Ascending aorta (tissue), 2 donors: ENCODE measurements around the gene CDKN2B. TPM values are rescaled to one million over a fixed set of nuclear protein-coding genes. Genes with fewer than 3 reads are reported as not detected.

Experiments used
- DNase-seq, 2 donors: peaks; one replicate each; pipeline ENCODE4 v3.0.0-alpha.2; 2019; ENCODE audit warnings: low spot score in 2 of 2
- H3K27ac ChIP-seq, 2 donors: fragments of 200-600 bp; sonication (generic); one replicate each; pipeline ENCODE4 v1.5.1; 2016 to 2017; ENCODE audit warnings: mild to moderate bottlenecking in 1 of 2
- H3K27me3 ChIP-seq: fragments of 200-600 bp; sonication (generic); one replicate; pipeline ENCODE4 v1.5.1; 2017
- H3K36me3 ChIP-seq, 2 donors: fragments of 200-600 bp; sonication (generic); one replicate each; pipeline ENCODE4 v1.5.1; 2016
- H3K4me1 ChIP-seq, 2 donors: fragments of 200-600 bp; sonication (generic); one replicate each; pipeline ENCODE4 v1.5.1; 2016 to 2017; ENCODE audit warnings: mild to moderate bottlenecking in 1 of 2
- H3K4me3 ChIP-seq, 2 donors: fragments of 200-600 bp; sonication (generic); one replicate each; pipeline ENCODE4 v1.5.1; 2016 to 2017; ENCODE audit warnings: mild to moderate bottlenecking in 1 of 2
- H3K9me3 ChIP-seq, 2 donors: fragments of 200-600 bp; sonication (generic); one replicate each; pipeline ENCODE4 v1.5.1; 2016
- intact Hi-C: fragments of 100-400 bp; cut with DNase I; formaldehyde crosslinking; loops from one replicate; pipeline ENCODE4 v1.15.1; 2023
- total RNA-seq: library from RNA; depleted of rRNA; stranded (reverse); fragments of >200 nt; gene quantifications from one replicate; pipeline ENCODE4 v1.1.0, GENCODE V29; 2016
- TF ChIP-seq, protein P1 (sequence below), 3 experiments: fragments of 200-600 bp in 2 of 3; fragments of 450-650 bp in 1 of 3; sonication (generic) in 2 of 3; IDR thresholded peaks; one replicate each; pipeline ENCODE4 v1.5.1; 2016 to 2019; ENCODE audit warnings: antibody characterized with exemption in 3 of 3, mild to moderate bottlenecking in 1 of 3, moderate library complexity in 1 of 3

The CDKN2B gene
- total RNA-seq, 1 donor from 2014 or later: 11.4 TPM

DNA sequence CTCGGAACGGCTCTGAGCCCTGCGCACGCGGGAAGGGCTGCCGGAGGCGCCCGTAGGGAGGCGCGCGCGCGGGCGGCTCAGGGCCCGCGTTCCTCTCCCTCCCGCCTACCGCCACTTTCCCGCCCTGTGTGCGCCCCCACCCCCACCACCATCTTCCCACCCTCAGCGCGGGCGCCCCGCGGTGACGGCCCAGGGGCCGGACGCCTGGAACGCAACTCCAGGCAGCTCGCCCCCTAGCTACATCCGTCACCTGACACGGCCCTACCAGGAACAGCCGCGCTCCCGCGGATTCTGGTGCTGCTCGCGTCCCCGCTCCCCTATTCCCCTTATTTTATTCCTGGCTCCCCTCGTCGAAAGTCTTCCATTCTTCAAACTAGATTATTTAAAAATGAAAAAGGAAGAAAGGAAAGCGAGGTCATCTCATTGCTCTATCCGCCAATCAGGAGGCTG, 14.5 kb downstream of the CDKN2B start, which contains the start of gene CDKN2B-AS1:
Gene CDKN2B-AS1 (plus strand): TSS at position 236 of the 450 bp plus-strand sequence.
- H3K9me3 ChIP-seq: no peaks in the 10 kb centered on the region
- H3K27me3 ChIP-seq: no peaks in the 10 kb centered on the region
- H3K36me3 ChIP-seq: no peaks in the 10 kb centered on the region
- H3K4me1 ChIP-seq: peaks cover 0 to 5% of the 10 kb centered on the region in 2 donors
- peak within 1 kb of the TSS; percentile 19 to 73 for H3K27ac ChIP-seq
- H3K4me3 ChIP-seq: peak within 1 kb of the TSS; percentile 60 to 96
- intact Hi-C loops: loop anchor here (1.0 to 10.0 kb wide), 2 partner anchors 15 to 590 kb away; partner anchors contain the start of genes CDKN2B and IFNA8
- TF ChIP-seq, protein P1, sequence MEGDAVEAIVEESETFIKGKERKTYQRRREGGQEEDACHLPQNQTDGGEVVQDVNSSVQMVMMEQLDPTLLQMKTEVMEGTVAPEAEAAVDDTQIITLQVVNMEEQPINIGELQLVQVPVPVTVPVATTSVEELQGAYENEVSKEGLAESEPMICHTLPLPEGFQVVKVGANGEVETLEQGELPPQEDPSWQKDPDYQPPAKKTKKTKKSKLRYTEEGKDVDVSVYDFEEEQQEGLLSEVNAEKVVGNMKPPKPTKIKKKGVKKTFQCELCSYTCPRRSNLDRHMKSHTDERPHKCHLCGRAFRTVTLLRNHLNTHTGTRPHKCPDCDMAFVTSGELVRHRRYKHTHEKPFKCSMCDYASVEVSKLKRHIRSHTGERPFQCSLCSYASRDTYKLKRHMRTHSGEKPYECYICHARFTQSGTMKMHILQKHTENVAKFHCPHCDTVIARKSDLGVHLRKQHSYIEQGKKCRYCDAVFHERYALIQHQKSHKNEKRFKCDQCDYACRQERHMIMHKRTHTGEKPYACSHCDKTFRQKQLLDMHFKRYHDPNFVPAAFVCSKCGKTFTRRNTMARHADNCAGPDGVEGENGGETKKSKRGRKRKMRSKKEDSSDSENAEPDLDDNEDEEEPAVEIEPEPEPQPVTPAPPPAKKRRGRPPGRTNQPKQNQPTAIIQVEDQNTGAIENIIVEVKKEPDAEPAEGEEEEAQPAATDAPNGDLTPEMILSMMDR (IDR thresholded peaks at IDR 0.05): no peak
- DNase-seq: no peak

DNA sequence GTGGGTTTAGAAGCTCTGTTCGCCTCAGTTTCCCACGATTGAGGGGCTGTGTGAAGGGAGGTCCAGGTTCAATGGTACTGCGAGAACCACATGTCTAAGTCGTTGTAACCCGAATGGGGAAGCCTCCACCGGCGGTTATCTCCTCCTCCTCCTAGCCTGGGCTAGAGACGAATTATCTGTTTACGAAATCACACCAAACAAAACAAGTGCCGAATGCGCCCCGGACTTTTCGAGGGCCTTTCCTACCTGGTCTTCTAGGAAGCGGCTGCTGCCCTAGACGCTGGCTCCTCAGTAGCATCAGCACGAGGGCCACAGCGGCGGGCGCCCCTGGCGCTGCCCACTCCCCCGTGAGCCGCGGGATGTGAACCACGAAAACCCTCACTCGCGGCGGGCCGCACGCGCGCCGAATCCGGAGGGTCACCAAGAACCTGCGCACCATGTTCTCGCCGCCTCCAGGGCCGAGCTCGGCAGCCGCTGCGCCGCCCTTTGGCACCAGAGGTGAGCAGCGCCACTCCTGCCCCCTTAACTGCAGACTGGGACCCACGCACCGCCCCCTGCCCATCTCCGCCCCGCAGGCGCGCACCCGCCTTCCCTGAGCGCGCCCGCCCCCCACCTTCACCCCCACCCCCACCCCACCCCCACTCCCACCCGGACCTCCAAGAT, 15.1 kb downstream of the CDKN2B start, which contains the start of gene CDKN2A:
Gene CDKN2A (minus strand): TSS at position 500 of the 663 bp plus-strand sequence.
- intact Hi-C loops: loop anchor here (10.0 kb wide), 1 partner anchor 589 kb away; the partner anchor contains the start of gene IFNA8
- H3K27me3 ChIP-seq: no peaks in the 10 kb centered on the region
- H3K4me3 ChIP-seq: peak within 1 kb of the TSS; percentile 60 to 96
- H3K4me1 ChIP-seq: peaks cover 0 to 5% of the 10 kb centered on the region in 2 donors
- H3K9me3 ChIP-seq: no peaks in the 10 kb centered on the region
- TF ChIP-seq, protein P1 (IDR thresholded peaks at IDR 0.05): no peak
- DNase-seq: no peak
- peak within 1 kb of the TSS; percentile 19 to 73 for H3K27ac ChIP-seq
- no peaks in the 10 kb centered on the region for H3K36me3 ChIP-seq

DNA sequence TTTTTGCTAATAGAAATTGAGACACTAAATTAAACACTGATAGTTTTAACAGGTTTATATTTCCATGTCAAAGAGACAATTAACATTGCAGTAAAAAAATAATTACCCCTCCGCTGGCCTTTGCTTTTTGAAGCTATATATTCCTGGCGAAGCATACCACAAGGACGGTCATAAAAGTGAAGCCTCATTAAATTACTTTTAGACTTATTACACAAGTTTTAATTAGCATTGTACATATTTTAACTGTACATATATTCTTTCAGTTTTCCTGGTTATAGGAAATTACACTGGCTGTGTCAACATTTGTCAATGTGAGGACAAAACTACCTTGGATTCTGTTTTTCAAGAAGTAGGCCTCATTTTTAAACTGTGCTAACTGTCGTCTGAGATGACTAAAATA, 16.1 kb downstream of the CDKN2B start:
- Histone ChIP-seq H3K27me3 (no peaks in the 10 kb centered on the region), H3K4me3 (peak overlapping the region in 1 of 2 donors; percentile 96), H3K36me3 (no peaks in the 10 kb centered on the region), H3K9me3 (no peaks in the 10 kb centered on the region), H3K27ac (no peak overlapping the region), H3K4me1 (peaks cover 0 to 5% of the 10 kb centered on the region in 2 donors)
- TF ChIP-seq, protein P1 (IDR thresholded peaks at IDR 0.05): no peak
- intact Hi-C loops: loop anchor here (10.0 kb wide), 1 partner anchor 588 kb away; the partner anchor contains the start of gene IFNA8
- no peak for DNase-seq

DNA sequence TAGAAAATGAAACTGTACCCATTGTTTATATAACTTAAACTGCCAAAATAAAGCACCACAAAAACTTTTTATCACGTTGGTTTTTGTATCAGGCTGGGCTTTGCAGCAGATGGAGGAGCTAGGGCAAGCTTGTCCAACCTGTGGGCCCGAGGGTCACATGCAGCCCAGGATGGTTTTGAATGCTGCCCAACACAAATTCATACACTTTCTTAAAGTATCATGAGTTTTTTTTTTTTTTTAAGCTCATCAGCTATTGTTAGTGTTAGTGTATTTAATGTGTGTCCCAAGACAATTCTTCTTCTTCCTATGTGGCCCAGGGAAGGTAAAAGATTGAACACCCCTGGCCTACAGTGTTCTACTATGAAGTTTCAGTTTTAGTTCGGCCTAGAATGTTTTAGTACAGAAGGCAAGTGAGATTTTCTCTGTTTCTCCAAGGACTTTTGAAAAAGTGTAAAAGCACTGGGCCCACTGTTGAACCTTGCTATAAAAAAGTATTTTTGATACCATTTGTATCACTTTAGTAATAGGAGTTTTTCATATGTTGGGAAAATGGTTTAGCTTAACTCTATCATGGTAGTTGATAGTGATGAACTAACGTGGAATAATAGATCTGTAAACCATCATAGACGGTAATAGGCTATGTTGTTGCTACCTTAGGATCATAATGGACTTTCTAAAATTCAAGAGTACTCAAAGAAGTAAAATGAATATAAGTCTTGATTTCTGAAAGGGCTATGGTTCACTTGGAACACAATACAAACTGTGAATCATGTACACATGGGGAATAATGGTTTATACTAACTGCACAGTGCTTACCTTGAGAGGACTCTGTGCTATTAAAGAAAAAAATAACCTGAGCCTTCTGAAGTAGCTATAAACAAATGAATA, 17.8 kb downstream of the CDKN2B start:
- Histone ChIP-seq H3K9me3 (no peaks in the 10 kb centered on the region), H3K27ac (no peak overlapping the region), H3K4me1 (peaks cover 0 to 5% of the 10 kb centered on the region in 2 donors), H3K36me3 (no peaks in the 10 kb centered on the region), H3K4me3 (no peak overlapping the region), H3K27me3 (no peaks in the 10 kb centered on the region)
- TF ChIP-seq, protein P1 (IDR thresholded peaks at IDR 0.05): no peak
- intact Hi-C loops: loop anchor here (10.0 kb wide), 1 partner anchor 587 kb away; the partner anchor contains the start of gene IFNA8
- no peak for DNase-seq

DNA sequence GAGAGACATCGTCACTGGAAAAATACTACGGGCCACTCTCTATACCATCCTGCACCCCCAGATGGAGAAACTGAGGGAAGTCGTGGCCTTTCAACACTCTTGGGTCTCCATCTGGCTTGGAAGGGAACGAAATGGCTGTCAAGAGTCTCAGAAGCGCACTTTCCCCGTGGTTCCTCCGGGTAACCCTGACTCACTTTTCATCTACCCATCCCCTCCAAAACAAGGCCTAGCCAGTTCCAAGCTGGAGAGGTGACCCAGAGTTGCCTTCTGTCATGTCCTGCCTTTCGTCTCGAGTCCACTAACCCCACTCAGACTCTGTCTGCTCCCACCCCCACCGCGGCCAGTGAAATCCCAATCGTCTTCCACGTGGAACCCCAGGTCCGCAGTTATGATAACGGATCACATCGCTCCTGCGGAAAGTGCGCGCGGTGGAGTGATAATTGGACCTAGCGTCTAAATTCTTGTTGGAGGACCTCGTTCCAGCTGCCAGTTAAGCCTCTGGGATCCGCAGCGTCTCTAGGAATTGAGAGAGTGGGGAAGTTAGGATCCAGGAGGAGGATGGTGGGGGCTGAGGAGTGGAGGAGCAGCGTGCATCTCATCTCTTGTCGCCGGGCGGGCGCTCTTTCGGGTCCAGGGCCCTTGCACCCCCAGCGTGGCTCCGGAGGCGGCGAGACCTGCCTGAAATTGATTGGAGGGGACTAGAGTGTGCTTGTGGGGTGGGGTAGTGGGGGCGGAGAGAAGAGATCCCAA, 19.5 kb downstream of the CDKN2B start:
- intact Hi-C loops: loop anchor here (10.0 kb wide), 2 partner anchors 435 to 585 kb away; partner anchors contain the start of gene IFNA8
- no peaks in the 10 kb centered on the region for H3K27me3 ChIP-seq
- no peaks in the 10 kb centered on the region for H3K9me3 ChIP-seq
- DNase-seq: no peak
- no peak overlapping the region for H3K4me3 ChIP-seq
- H3K4me1 ChIP-seq: peaks cover 0 to 5% of the 10 kb centered on the region in 2 donors
- H3K36me3 ChIP-seq: no peaks in the 10 kb centered on the region
- TF ChIP-seq, protein P1 (IDR thresholded peaks at IDR 0.05): no peak
- no peak overlapping the region for H3K27ac ChIP-seq
